HCT116 (cell line): ENCODE data around the gene FSIP2. TPM values are rescaled to one million over a fixed set of nuclear protein-coding genes. Genes with fewer than 3 reads are reported as not detected.

Source experiments
- ATAC-seq: fragments of 200-7000 bp; cut with Tn5 transposase; 2 replicates; pipeline ENCODE4 v1.9.1; 2020; ENCODE audit warnings: mild to moderate bottlenecking, moderate library complexity
- BruUV-seq: library from RNA; stranded (reverse); fragments of 400-500 nt; replicated peaks from 2 replicates; lab custom pipeline; 2021; lab: Mats Ljungman, UMichigan
- CTCF ChIA-PET: fragments of 300-600 bp; sonication (Branson Sonifier 250); formaldehyde crosslinking; loops from one replicate; lab custom pipeline; 2021; ENCODE audit warnings: antibody characterized with exemption; lab: Charles Lee
- POLR2A ChIA-PET: fragments of 300-600, 350-600 bp; sonication (Branson Sonifier 250); formaldehyde crosslinking; loops from one replicate; lab custom pipeline; 2021; ENCODE audit warnings: antibody characterized with exemption; lab: Charles Lee
- RAD21 ChIA-PET, 2 experiments: fragments of 300-600 bp; sonication (Branson Sonifier 250); formaldehyde crosslinking; loops; one replicate each; lab custom pipeline; 2023; ENCODE audit warnings: low total read pairs in 2 of 2; ENCODE audit not compliant: uncharacterized antibody in 2 of 2, unreplicated experiment in 2 of 2, low non-redundant PET in 1 of 2; lab: Charles Lee
- DNase-seq: peaks from one replicate; pipeline ENCODE4 v3.0.0-alpha.2; 2010; ENCODE audit warnings: low read depth, low spot score
- H2AFZ ChIP-seq: fragments of 200-600 bp; shearing (Covaris generic), sonication (generic); 2 replicates; pipeline ENCODE4 v1.6.1; 2017; ENCODE audit warnings: low read depth, mixed run types, mixed read lengths, antibody characterized with exemption, low read length; ENCODE audit not compliant: poor library complexity, severe bottlenecking
- H3K27ac ChIP-seq: 2 replicates; pipeline ENCODE4 v1.5.1; 2012; ENCODE audit warnings: low read depth, low read length
- H3K27me3 ChIP-seq: fragments of 200-600 bp; sonication (generic); 2 replicates; pipeline ENCODE4 v1.6.1; 2016; ENCODE audit warnings: mixed run types, low read length, mixed read lengths; ENCODE audit not compliant: insufficient read depth
- H3K36me3 ChIP-seq, 2 experiments: fragments of 200-500 bp in 1 of 2; fragments of 200-600 bp in 1 of 2; sonication (Bioruptor generic) in 1 of 2; sonication (generic) in 1 of 2; 2 replicates each; pipeline versions ENCODE4 v1.5.1 to v1.6.1; 2014 to 2016; ENCODE audit warnings: low read length in 2 of 2, inconsistent platforms in 1 of 2, mixed read lengths in 1 of 2, mixed run types in 1 of 2; ENCODE audit not compliant: insufficient read depth in 2 of 2, control insufficient read depth in 1 of 2
- H3K4me1 ChIP-seq, 2 experiments: fragments of 200-600 bp in 1 of 2; sonication (generic) in 1 of 2; 2 replicates each; pipeline versions ENCODE4 v1.5.1 to v1.6.1; 2012 to 2017; ENCODE audit warnings: low read length in 2 of 2, inconsistent platforms in 1 of 2, mild to moderate bottlenecking in 1 of 2, mixed read lengths in 1 of 2, mixed run types in 1 of 2, moderate library complexity in 1 of 2; ENCODE audit not compliant: insufficient read depth in 2 of 2, control insufficient read depth in 1 of 2
- H3K4me2 ChIP-seq: fragments of 200-600 bp; sonication (generic); 2 replicates; pipeline ENCODE4 v1.6.1; 2017; ENCODE audit warnings: mixed run types, low read length, mixed read lengths
- H3K4me3 ChIP-seq, 2 experiments: fragments of 200-600 bp in 1 of 2; sonication (generic) in 1 of 2; replicated peaks in 1 of 2; 2 replicates each; pipeline ENCODE4 v1.5.1; 2011 to 2016; ENCODE audit warnings: low read length in 2 of 2, control low read depth in 1 of 2, low read depth in 1 of 2, mild to moderate bottlenecking in 1 of 2, mixed read lengths in 1 of 2, mixed run types in 1 of 2
- H3K79me2 ChIP-seq: fragments of 200-600 bp; sonication (generic); 2 replicates; pipeline ENCODE4 v1.6.1; 2017; ENCODE audit warnings: mild to moderate bottlenecking, mixed run types, low read length, moderate library complexity, mixed read lengths; ENCODE audit not compliant: insufficient read depth
- H3K9ac ChIP-seq: fragments of 200-600 bp; sonication (generic); 2 replicates; pipeline ENCODE4 v1.6.1; 2016; ENCODE audit warnings: low read length, mixed read lengths
- H3K9me2 ChIP-seq: fragments of 200-600 bp; sonication (generic), shearing (Covaris generic); 2 replicates; pipeline ENCODE4 v1.6.1; 2017; ENCODE audit warnings: mixed run types, mild to moderate bottlenecking, moderate library complexity; ENCODE audit not compliant: insufficient read depth
- H3K9me3 ChIP-seq, 2 experiments: fragments of 200-500 bp in 1 of 2; fragments of 200-600 bp in 1 of 2; sonication (Bioruptor generic) in 1 of 2; sonication (generic) in 1 of 2; 2 replicates each; pipeline ENCODE4 v1.6.1; 2014 to 2017; ENCODE audit warnings: low read length in 2 of 2, mixed read lengths in 2 of 2, inconsistent platforms in 1 of 2, low read depth in 1 of 2, mild to moderate bottlenecking in 1 of 2, mixed run types in 1 of 2, moderate library complexity in 1 of 2; ENCODE audit not compliant: control insufficient read depth in 1 of 2, insufficient read depth in 1 of 2
- H4K20me1 ChIP-seq: fragments of 200-600 bp; sonication (generic), shearing (Covaris generic); 2 replicates; pipeline ENCODE4 v1.6.1; 2017; ENCODE audit warnings: mixed run types, mild to moderate bottlenecking, moderate library complexity; ENCODE audit not compliant: insufficient read depth
- CBX3 ChIP-seq: IDR thresholded peaks from 2 replicates; pipeline ENCODE4 v1.6.1; 2012; ENCODE audit warnings: low read depth
- EZH2 ChIP-seq: fragments of 200-600 bp; sonication (generic); IDR thresholded peaks from 2 replicates; pipeline ENCODE4 v1.6.1; 2017; ENCODE audit warnings: antibody characterized with exemption, mixed run types
- EZH2phosphoT487 ChIP-seq: fragments of 200-600 bp; IDR thresholded peaks from 2 replicates; pipeline ENCODE4 v1.6.1; 2018; ENCODE audit warnings: antibody characterized with exemption, borderline replicate concordance
- FOSL1 ChIP-seq: IDR thresholded peaks from 2 replicates; pipeline ENCODE4 v1.6.1; 2012; ENCODE audit warnings: low read depth
- JUND ChIP-seq: IDR thresholded peaks from 2 replicates; pipeline ENCODE4 v1.6.1; 2012
- POLR2A ChIP-seq: IDR thresholded peaks from 2 replicates; pipeline ENCODE4 v1.7.0; 2011; ENCODE audit warnings: borderline replicate concordance; ENCODE audit not compliant: insufficient read depth, insufficient read length; ENCODE audit errors: extremely low read depth
- POLR2AphosphoS5 ChIP-seq: IDR thresholded peaks from 2 replicates; pipeline ENCODE4 v1.6.1; 2011; ENCODE audit warnings: mild to moderate bottlenecking, low read depth, low read length, moderate library complexity
- RAD21 ChIP-seq: IDR thresholded peaks from 2 replicates; pipeline ENCODE4 v1.6.1; 2012; ENCODE audit warnings: low read depth, mild to moderate bottlenecking
- SIN3A ChIP-seq: IDR thresholded peaks from 2 replicates; pipeline ENCODE4 v1.6.1; 2012; ENCODE audit warnings: low read depth
- SRF ChIP-seq: IDR thresholded peaks from 2 replicates; pipeline ENCODE4 v1.6.1; 2012; ENCODE audit warnings: low read depth
- TCF7L2 ChIP-seq: IDR thresholded peaks from 2 replicates; pipeline ENCODE4 v1.7.0; 2011; ENCODE audit warnings: borderline replicate concordance, inconsistent platforms; ENCODE audit not compliant: insufficient read depth, insufficient read length; ENCODE audit errors: extremely low read depth
- YY1 ChIP-seq: IDR thresholded peaks from 2 replicates; pipeline ENCODE4 v1.6.1; 2011; ENCODE audit warnings: low read length, low read depth, moderate library complexity, mild to moderate bottlenecking; ENCODE audit not compliant: insufficient replicate concordance; ENCODE audit errors: extremely low read depth
- ZFX ChIP-seq: fragments of 450-650 bp; IDR thresholded peaks from 2 replicates; pipeline ENCODE4 v1.6.1; 2017
- ZNF274 ChIP-seq: fragments of 200-500 bp; sonication (Bioruptor generic); IDR thresholded peaks from 2 replicates; pipeline ENCODE4 v1.6.1; 2014; ENCODE audit warnings: mild to moderate bottlenecking, low read depth, low read length, inconsistent platforms
- intact Hi-C: fragments of 100-400 bp; cut with micrococcal nuclease; formaldehyde crosslinking; loops from 2 replicates; pipeline ENCODE4 v1.10.0; 2022
- total RNA-seq: library from RNA; stranded (reverse); gene quantifications from one replicate; pipeline ENCODE4 v1.2.1, GENCODE V29; 2021; ENCODE audit not compliant: unreplicated experiment
- TF ChIP-seq, protein P1 (sequence below): IDR thresholded peaks from 2 replicates; pipeline ENCODE4 v1.6.1; 2011; ENCODE audit warnings: mild to moderate bottlenecking, low read length, moderate library complexity; ENCODE audit not compliant: insufficient replicate concordance; ENCODE audit errors: extremely low read depth
- TF ChIP-seq, protein P2 (sequence below): IDR thresholded peaks from 2 replicates; pipeline ENCODE4 v1.6.1; 2012

The FSIP2 gene
- total RNA-seq, 1 experiment from 2014 or later: not detected

DNA sequence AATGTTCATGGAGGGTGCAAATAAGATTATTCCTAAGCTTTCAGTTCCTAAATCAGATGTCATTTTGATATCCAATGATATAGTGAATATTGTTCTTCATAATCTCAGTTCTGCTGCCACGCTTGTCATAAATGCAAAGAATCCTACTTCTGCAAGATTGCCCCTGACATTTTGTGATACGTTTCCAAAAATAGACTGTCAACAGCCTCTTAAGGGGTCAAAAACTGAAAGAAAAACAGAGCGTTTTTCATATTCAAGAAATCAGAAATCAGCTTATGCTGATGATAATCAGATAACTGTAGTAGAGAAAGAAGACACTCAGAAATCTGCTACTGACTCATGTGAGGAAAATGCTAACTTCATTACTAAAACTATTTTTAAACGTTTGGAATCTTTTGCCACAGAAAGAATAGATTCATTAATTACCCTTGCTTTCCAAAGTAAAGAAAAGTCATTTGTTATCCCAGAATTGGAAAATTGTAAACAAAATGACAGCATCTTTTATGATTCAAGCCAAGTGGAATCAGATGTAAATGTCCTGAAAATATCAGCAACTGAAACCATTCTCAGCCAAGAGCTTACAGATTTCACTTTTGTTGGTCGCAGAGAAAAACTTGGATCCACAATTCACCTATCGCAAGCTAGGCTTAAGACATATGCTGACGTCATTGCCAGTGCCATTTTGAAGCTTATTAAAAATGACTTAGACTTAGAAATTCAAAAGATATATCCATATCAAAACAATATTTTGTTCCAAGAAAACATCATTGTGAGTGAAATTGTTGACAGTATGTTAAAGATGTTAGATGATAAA lies 55.1 kb downstream of the FSIP2 start:
- Histone ChIP-seq H3K79me2 (no peaks in the 10 kb centered on the region), H3K9ac (no peak overlapping the region), H3K27me3 (no peaks in the 10 kb centered on the region), H3K36me3 (no peaks in the 10 kb centered on the region), H3K9me2 (no peaks in the 10 kb centered on the region), H3K9me3 (no peaks in the 10 kb centered on the region), H3K4me2 (no peak overlapping the region), H4K20me1 (no peaks in the 10 kb centered on the region), H3K4me1 (no peaks in the 10 kb centered on the region), H3K27ac (no peak overlapping the region), H3K4me3 (no peak overlapping the region), H2AFZ (no peak overlapping the region)
- ATAC-seq: no peak
- ChIA-PET POLR2A (no interaction called here), RAD21 (no interaction called here), CTCF (no interaction called here)
- no TSS peak for BruUV-seq
- DNase-seq: no peak
- intact Hi-C loops: no loop called here
- no peak for TF ChIP-seq YY1

DNA sequence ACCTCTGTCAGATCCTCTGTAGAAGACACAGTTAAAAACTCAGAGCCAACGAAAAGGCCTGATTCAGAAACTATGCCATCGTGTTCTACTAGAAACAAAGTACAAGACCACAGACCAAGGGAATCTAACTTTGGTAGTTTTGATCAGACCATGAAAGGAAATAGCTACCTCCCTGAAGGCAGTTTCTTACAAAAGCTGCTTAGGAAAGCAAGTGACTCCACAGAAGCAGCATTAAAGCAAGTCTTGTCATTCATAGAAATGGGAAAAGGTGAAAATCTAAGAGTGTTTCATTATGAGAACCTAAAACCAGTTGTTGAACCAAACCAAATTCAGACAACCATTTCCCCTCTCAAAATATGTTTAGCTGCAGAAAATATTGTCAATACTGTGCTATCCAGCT lies 58.2 kb downstream of the FSIP2 start:
- Histone ChIP-seq H3K9ac (no peak overlapping the region), H3K79me2 (no peaks in the 10 kb centered on the region), H2AFZ (no peak overlapping the region), H3K4me3 (no peak overlapping the region), H3K4me2 (no peak overlapping the region), H3K9me3 (no peaks in the 10 kb centered on the region), H3K27me3 (no peaks in the 10 kb centered on the region), H3K4me1 (no peaks in the 10 kb centered on the region), H3K9me2 (no peaks in the 10 kb centered on the region), H3K27ac (no peak overlapping the region), H3K36me3 (no peaks in the 10 kb centered on the region), H4K20me1 (no peaks in the 10 kb centered on the region)
- no peak for DNase-seq
- intact Hi-C loops: no loop called here
- ChIA-PET POLR2A (no interaction called here), RAD21 (no interaction called here), CTCF (no interaction called here)
- BruUV-seq: no TSS peak
- ATAC-seq: no peak
- TF ChIP-seq, protein P1, sequence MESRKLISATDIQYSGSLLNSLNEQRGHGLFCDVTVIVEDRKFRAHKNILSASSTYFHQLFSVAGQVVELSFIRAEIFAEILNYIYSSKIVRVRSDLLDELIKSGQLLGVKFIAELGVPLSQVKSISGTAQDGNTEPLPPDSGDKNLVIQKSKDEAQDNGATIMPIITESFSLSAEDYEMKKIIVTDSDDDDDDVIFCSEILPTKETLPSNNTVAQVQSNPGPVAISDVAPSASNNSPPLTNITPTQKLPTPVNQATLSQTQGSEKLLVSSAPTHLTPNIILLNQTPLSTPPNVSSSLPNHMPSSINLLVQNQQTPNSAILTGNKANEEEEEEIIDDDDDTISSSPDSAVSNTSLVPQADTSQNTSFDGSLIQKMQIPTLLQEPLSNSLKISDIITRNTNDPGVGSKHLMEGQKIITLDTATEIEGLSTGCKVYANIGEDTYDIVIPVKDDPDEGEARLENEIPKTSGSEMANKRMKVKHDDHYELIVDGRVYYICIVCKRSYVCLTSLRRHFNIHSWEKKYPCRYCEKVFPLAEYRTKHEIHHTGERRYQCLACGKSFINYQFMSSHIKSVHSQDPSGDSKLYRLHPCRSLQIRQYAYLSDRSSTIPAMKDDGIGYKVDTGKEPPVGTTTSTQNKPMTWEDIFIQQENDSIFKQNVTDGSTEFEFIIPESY: no peak
- TF ChIP-seq CBX3 (no peak), SIN3A (no peak), EZH2 (no peak), SRF (no peak), JUND (no peak), ZNF274 (no peak), ZFX (no peak), FOSL1 (no peak), POLR2A (no peak), POLR2AphosphoS5 (no peak), YY1 (no peak), RAD21 (no peak), TCF7L2 (no peak), EZH2phosphoT487 (no peak)
- TF ChIP-seq, protein P2, sequence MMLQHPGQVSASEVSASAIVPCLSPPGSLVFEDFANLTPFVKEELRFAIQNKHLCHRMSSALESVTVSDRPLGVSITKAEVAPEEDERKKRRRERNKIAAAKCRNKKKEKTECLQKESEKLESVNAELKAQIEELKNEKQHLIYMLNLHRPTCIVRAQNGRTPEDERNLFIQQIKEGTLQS: no peak
